HG03196 (cell line): ENCODE results near the gene MT2A.
A peak's percentile ranks its signal among the peaks of the same experiment; 100 is the strongest.

Experiments
- ATAC-seq: cut with Tn5 transposase; IDR thresholded peaks from one replicate; pipeline ENCODE4 v1.9.1; 2021; ENCODE audit not compliant: unreplicated experiment

Gene MT2A

DNA sequence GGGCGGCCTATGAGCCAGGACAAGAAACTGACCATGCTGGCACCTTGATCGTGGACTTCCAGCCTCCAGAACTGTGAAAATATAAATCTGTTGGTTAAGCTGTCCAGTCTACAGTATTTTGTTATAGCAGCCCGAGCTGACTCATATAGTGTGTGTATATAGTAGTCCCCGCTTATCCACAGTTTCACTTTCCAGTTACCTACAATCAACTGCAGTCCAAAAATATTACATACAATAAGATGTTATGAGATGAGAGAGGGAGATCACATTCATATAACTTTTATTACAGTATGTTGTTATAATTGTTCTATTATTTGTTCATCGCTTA lies 14.1 kb upstream of the MT2A start:
- no peak for ATAC-seq

- no peak for ATAC-seq
Observed at GRCh38 chr16:56600398-56600999, 7.9 kb upstream of the MT2A start.

DNA sequence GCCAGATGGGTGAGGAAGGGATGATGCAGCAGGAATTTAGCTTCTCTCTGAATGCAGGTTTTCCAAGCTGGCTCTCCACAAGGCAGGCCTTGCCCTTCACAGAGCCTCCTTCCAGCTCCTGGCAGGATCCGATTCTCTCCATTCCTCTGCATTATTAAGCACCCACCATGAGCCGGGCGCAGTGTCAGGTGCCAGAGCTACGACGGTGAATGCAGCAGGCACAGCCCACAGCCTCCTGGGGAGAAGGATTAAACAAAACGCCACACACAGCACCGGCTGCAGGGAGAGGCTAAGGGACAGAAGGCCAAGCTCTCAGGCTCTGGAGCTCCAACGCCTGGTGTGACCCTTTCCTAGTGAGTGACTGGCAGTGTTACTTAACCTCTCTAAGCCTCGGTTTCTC lies 7.1 kb upstream of the MT2A start:
- no peak for ATAC-seq

- ATAC-seq: no peak
Observed at GRCh38 chr16:56603589-56603988, 4.8 kb upstream of the MT2A start.

GRCh38 chr16:56604966-56605365 lies 3.4 kb upstream of the MT2A start:
- ATAC-seq: no peak

GRCh38 chr16:56605475-56605874 lies 2.9 kb upstream of the MT2A start:
- no peak for ATAC-seq

- ATAC-seq: no peak
Observed at GRCh38 chr16:56606071-56606475, 2.3 kb upstream of the MT2A start.

DNA sequence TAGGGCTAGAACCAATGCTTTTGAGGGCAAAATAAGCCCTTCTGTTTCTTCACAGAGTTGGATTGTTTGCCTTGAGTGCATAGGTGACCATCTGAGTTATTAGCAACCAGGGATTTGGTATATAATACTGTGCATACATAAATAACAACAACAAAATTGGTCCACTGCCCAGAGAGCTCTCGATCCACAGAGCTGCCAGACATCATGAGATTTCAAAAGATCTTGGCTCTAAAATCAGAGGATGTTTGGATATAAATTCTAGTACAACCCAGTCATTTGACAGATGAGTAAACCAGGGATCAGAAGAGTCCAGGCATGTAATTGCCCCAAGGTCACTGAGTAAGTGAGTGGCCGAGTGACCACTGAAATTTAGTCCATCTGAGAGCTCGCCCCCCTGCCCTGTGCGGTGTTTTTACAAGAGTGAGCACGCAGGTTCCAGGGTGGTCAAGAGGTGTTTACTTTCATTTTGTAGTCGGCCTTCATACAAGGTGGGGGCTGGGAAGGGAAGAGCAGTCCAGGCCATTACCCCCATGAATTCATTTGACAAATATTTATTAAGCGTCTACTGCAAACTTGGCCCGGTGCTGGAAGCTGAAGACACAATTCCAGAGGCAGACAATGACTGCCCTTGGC lies 1.8 kb upstream of the MT2A start:
- no peak for ATAC-seq

DNA sequence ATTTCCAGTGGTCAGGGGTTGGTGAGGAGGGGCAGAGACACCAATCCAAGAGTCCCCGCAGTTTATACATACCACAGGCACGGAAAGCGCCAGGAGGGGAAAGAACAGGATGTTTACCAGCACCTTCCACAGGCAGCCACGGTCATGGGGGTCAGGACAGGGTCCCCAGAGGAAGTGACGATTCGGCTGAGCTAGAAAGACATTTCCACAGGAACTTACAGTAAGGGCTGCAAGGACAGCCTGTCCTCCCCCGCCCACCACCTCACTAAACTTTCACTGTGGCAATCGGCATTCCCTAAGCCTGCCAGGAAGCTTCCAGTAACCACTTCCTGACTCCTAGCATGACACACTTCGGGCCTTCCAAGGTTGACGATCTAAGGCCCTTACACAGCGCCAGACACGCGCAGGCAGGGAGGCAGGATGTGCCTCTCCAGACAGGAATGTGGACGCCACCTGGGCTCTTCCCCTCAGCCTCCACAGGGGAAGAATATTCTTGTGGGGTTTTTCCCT lies 1.2 kb upstream of the MT2A start:
- ATAC-seq: no peak

GRCh38 chr16:56607675-56608042 lies 725 bp upstream of the MT2A start:
- no peak for ATAC-seq

DNA sequence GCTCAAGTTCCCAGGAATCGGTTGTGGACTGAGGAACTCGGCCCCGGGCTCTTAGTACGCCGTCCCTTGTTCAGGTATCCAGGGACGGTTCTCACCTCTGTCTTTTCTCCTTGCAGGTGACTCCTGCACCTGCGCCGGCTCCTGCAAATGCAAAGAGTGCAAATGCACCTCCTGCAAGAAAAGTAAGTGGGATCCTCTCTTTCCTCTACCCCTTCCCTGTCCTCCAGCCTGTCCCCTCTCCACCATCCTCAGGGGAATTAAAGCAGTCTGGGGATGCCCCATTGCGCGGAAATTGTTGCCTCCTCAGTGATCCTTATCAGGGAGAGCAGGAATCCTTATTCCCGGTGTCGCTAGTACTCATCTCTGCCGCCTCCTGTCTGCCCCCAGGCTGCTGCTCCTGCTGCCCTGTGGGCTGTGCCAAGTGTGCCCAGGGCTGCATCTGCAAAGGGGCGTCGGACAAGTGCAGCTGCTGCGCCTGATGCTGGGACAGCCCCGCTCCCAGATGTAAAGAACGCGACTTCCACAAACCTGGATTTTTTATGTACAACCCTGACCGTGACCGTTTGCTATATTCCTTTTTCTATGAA lies 585 bp downstream of the MT2A start:
- no peak for ATAC-seq

DNA sequence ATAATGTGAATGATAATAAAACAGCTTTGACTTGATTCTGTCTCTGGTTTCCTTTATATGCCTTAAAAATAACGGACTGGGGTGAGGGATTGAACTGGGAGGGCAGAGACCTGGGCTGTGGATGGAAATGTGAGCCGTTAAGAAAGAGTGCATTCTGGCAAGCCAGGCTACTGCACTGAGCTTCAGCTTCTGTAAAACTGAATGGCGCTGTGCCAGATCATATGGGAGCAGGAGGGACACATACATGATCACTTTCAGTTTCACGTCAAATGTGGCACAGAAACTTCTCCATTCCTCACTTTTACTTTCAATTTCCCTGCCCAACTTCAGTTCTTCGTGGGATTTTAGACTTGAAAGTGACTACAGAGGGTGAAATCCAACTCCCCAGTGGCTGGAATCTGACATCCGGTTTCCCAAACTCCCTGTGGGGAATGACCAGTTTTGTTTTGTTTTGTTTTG lies 1.1 kb downstream of the MT2A start:
- peak; percentile 27 for ATAC-seq

- ATAC-seq: no peak
Observed at GRCh38 chr16:56610017-56610608, 1.7 kb downstream of the MT2A start.

DNA sequence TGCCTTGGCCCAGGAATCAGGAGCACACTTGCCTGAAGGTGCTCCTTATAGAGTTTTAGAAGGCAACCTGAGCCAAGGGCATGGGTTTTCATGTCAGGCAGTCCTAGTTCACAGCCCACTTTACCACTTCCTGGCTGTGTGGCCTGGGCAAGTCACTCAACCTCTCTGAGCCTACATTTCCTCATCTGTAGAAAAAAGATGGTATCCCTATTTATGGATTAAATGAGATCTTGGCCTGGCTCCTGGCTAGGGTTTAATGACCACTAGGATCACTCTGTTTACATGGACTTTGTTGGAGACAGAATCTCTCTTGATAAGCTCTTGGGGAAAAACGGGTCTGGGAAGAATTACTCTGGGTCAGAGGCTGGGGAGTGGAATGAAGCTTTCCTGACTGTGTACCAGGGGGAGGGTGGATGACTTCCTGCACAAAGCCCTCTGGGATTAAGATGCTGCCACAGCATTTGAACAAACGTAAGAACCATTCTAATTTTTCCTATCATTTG lies 2.3 kb downstream of the MT2A start:
- no peak for ATAC-seq

DNA sequence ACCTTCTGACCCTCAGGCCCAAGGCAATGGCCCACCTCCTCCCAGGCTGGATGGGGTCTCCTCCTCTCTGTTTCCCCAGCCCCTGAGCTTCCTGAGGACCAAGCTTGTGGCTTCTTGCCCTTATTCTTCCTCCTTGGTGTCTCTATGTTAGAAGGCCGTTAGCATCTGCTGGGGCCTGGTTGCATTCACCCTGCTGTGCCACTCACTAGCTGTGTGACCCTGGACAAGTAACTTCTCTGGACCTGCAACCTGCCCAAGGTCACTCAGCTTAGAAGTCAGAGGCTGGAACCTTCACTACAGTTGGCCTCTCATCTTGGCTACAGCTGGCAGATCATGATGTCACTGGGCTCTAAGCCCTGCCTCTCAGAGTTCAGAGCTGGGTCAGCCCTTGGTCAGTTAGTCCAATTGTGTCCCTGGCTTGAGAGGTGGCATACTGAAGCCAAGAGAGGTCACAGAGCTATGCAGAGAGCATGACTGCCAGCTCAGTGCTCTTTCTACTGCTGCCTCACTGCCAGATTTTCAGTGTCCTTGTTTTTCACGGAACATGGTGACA lies 3.0 kb downstream of the MT2A start:
- ATAC-seq: no peak

GRCh38 chr16:56613706-56614105 lies 5.3 kb downstream of the MT2A start:
- no peak for ATAC-seq

- ATAC-seq: no peak
Observed at GRCh38 chr16:56614549-56614991, 6.2 kb downstream of the MT2A start.

- no peak for ATAC-seq
Observed at GRCh38 chr16:56615353-56615752, 7.0 kb downstream of the MT2A start.

DNA sequence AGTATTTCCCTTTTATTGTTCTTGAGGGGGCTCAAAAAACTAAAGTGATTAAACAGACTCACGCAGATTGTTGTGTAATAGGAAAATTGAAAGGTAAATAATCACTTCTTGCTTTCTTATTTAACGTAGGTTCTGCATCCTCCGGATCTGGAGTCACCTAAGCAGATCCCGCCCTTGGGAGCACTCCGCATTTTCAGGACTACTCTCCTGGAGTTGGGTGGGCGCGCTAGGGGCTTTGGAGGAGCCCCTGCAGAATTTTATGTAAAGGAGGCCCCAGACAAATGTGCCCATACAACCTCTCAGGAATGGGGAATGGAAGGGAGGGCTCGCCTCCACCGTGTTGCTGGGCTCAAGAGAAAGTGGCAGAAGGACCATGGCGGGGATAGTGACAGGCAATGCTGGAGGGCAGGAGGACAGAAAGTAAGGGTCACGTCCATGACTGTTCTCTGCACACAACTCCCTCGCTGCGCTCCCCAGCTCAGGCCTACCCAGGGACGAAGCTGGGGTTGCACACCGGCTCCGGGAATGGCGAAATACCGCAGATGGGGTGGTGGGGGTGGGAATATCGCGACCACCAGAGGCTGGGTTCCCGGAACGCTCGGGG lies 8.3 kb downstream of the MT2A start:
- no peak for ATAC-seq

DNA sequence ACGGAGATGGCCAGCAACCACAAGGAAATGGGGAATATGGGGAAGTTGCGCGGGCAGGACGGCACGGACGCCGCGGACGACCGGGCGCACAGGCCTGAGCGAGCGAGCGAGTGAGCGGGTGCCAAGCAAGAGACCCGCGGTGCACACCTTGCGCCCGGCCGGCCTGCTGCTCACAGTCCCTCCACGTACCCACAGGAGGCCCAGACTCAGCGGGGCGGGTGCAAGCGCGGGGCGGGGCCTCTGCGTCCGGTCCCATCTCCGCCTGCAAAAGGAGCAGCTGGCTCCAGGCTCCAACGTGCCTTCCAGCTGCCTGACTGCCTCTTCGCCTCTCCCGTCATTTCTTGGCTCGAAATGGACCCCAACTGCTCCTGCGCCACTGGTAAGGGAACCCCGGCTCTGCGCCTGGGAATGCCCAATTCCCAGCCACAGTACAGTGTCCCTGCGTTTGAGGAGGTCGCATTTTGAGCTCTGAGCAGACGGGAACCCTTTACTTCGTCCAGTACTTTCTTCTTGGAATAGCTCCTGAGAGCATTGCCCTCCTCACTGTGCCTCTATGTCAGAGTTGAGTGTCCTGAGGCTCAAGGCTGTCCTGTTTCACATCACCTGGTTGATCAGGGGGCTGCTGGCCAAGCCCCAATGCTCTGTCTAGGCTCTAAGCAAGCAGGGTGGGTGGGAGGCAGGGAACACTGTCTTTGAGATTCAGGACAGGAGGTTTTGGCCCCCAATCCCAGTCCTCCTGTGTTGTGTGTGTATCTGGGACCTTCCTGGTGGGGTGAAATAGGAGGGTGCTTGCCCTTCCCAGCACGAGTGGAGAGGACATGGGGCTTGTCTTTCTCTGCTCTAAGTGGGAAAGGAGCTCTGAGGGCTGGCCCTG lies 9.1 kb downstream of the MT2A start:
- no peak for ATAC-seq
